K562 (cell line): ENCODE results near the gene ZSCAN26. TPM values are rescaled to one million over a fixed set of nuclear protein-coding genes. Genes with fewer than 3 reads are reported as not detected.

Experiments
- DMBX1 ChIP-seq: fragments of 250-450 bp; sonication (Bioruptor Pico); IDR thresholded peaks from 2 replicates; pipeline ENCODE4 v1.8.0; 2022; ENCODE audit warnings: inconsistent platforms, mild to moderate bottlenecking, moderate library complexity, borderline replicate concordance
- FOXA1 ChIP-seq: fragments of 450-650 bp; IDR thresholded peaks from 2 replicates; pipeline ENCODE4 v1.6.1; 2016; ENCODE audit warnings: mild to moderate bottlenecking, borderline replicate concordance
- HLTF ChIP-seq: fragments of 450-650 bp; IDR thresholded peaks from 2 replicates; pipeline ENCODE4 v1.6.1; 2016
- HMGN3 ChIP-seq: IDR thresholded peaks from 2 replicates; pipeline ENCODE4 v1.6.1; 2011; ENCODE audit warnings: borderline replicate concordance, low read depth, mild to moderate bottlenecking, mixed read lengths, low read length; ENCODE audit not compliant: insufficient read length; ENCODE audit errors: extremely low read depth
- LCOR ChIP-seq: sonication (generic); formaldehyde crosslinking; IDR thresholded peaks from 2 replicates; pipeline ENCODE4 v1.8.0; 2022; ENCODE audit warnings: mild to moderate bottlenecking, missing genetic modification reagents
- PRPF4 ChIP-seq: fragments of 200-400 bp; formaldehyde crosslinking; IDR thresholded peaks from one replicate; pipeline ENCODE4 v1.6.1; 2017; ENCODE audit warnings: low read length, low read depth, mild to moderate bottlenecking; ENCODE audit not compliant: insufficient read depth, poor library complexity, severe bottlenecking
- SRSF7 ChIP-seq: fragments of 200-400 bp; formaldehyde crosslinking; optimal IDR thresholded peaks from 2 replicates; pipeline ENCODE3; 2017; ENCODE audit warnings: mild to moderate bottlenecking, low read depth, low read length
- TBP ChIP-seq: optimal IDR thresholded peaks from 2 replicates; pipeline ENCODE3; 2011; ENCODE audit warnings: low read depth, low read length, improper control_type of control experiment
- TCFL5 ChIP-seq: fragments of 250-450 bp; sonication (Bioruptor Pico); conservative IDR thresholded peaks from 2 replicates; pipeline ENCODE4 v1.6.1; 2021; ENCODE audit warnings: mild to moderate bottlenecking, moderate library complexity, matching md5 sums
- XRCC4 ChIP-seq: IDR thresholded peaks from one replicate; pipeline ENCODE4 v1.6.1; 2011; ENCODE audit not compliant: insufficient read depth, insufficient read length; ENCODE audit errors: extremely low read depth
- ZNF134 ChIP-seq: fragments of 250-450 bp; sonication (Bioruptor Pico); conservative IDR thresholded peaks from 2 replicates; pipeline ENCODE4 v1.4.0; 2020
- ZNF165 ChIP-seq: fragments of 250-450 bp; sonication (Bioruptor Pico); IDR thresholded peaks from 2 replicates; pipeline ENCODE4 v1.4.0; 2020; ENCODE audit warnings: borderline replicate concordance
- polyA plus RNA-seq, 8 experiments: library from polyadenylated mRNA; depleted of rRNA in 4 of 8; stranded (reverse) in 5 of 8; unstranded in 3 of 8; fragments of >200 nt; fragmentation: Nextera tagmentation in 2 of 8; fragmentation: Illumina TruSeq in 1 of 8; extraction: Ambion mirVana in 2 of 8; extraction: Trizol in 1 of 8; gene quantifications; 2 replicates each; pipeline versions ENCODE4 v1.2.1 to v1.2.3, GENCODE V29; 2011 to 2014; ENCODE audit warnings: inconsistent platforms in 1 of 8, missing spikeins in 1 of 8
- total RNA-seq, 7 experiments: library from RNA; depleted of rRNA in 6 of 7; stranded (reverse); fragments of >200 nt in 6 of 7; fragmentation: Illumina TruSeq in 2 of 7; extraction: Trizol in 2 of 7; gene quantifications; 2 replicates each; pipeline versions ENCODE4 v1.2.1 to v1.2.3, GENCODE V29; 2011 to 2021; ENCODE audit warnings: low replicate concordance in 1 of 7
- TF ChIP-seq, protein P1 (sequence below), 3 experiments: IDR thresholded peaks in 2 of 3; conservative IDR thresholded peaks in 1 of 3; 2 replicates each; pipeline ENCODE4 v1.5.1; 2011 to 2012; ENCODE audit warnings: low read length in 3 of 3, mild to moderate bottlenecking in 3 of 3, control low read depth in 2 of 3, improper control_type of control experiment in 1 of 3, inconsistent platforms in 1 of 3, low read depth in 1 of 3, mixed read lengths in 1 of 3, moderate library complexity in 1 of 3; ENCODE audit not compliant: insufficient read depth in 2 of 3

The ZSCAN26 gene
- total and polyA plus RNA-seq, 9 of the 15 experiments (the other 6 are each of a cell fraction or from before 2014, with no cell fraction given), result 5.9 to 14.2 (median 10.5) TPM

DNA sequence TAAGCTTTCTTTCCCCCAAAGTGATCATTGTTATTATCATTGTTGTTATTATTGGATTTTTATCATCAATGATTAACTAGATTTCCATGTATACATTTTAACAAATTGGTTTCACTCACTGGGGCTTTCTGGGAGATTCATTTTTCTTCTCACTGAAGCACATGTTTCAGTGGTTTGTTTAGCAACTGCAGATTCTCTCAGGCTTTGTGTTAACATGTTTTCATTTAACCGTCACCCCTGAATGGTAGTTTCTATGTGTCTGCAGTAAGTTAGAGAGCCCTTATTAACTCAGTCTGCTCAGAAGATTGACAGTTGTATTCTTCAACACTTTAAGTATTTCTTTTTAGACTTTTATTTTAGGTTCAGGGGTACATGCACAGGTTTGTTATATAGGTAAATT lies 27.3 kb upstream of the ZSCAN26 start (continued):
- TF ChIP-seq HMGN3, result no peak
- TF ChIP-seq FOXA1, result no peak
- TF ChIP-seq LCOR (CRISPR knock-in tag), result no peak
- TF ChIP-seq DMBX1, result no peak
- TF ChIP-seq, protein P1, sequence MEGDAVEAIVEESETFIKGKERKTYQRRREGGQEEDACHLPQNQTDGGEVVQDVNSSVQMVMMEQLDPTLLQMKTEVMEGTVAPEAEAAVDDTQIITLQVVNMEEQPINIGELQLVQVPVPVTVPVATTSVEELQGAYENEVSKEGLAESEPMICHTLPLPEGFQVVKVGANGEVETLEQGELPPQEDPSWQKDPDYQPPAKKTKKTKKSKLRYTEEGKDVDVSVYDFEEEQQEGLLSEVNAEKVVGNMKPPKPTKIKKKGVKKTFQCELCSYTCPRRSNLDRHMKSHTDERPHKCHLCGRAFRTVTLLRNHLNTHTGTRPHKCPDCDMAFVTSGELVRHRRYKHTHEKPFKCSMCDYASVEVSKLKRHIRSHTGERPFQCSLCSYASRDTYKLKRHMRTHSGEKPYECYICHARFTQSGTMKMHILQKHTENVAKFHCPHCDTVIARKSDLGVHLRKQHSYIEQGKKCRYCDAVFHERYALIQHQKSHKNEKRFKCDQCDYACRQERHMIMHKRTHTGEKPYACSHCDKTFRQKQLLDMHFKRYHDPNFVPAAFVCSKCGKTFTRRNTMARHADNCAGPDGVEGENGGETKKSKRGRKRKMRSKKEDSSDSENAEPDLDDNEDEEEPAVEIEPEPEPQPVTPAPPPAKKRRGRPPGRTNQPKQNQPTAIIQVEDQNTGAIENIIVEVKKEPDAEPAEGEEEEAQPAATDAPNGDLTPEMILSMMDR (IDR thresholded peaks at IDR 0.05 in 2 of 3, conservative IDR thresholded peaks at IDR 0.05 in 1 of 3; ENCODE audit: insufficient read depth in 2 of 3, low read depth in 1 of 3, low read length in 3 of 3), result no peak
- TF ChIP-seq SRSF7, result no peak
- TF ChIP-seq HLTF, result no peak
- no peak for TF ChIP-seq ZNF165 (CRISPR knock-in tag)
- no peak for TF ChIP-seq PRPF4
- no peak for TF ChIP-seq TBP
- TF ChIP-seq XRCC4, result no peak
- TF ChIP-seq TCFL5 (CRISPR knock-in tag), result no peak
- TF ChIP-seq ZNF134 (CRISPR knock-in tag), result no peak
